K562 (cell line): ENCODE data around the gene CDKL5. TPM values are rescaled to one million over a fixed set of nuclear protein-coding genes. Genes with fewer than 3 reads are reported as not detected.

ENCODE experiments used
- BMI1 ChIP-seq: fragments of 150-350 bp; IDR thresholded peaks from 2 replicates; pipeline ENCODE4 v1.6.1; 2014; ENCODE audit warnings: low read length
- C11orf30 ChIP-seq: fragments of 450-650 bp; IDR thresholded peaks from 2 replicates; pipeline ENCODE4 v1.6.1; 2016; ENCODE audit warnings: low read depth, mild to moderate bottlenecking
- DACH1 ChIP-seq: fragments of 450-650 bp; IDR thresholded peaks from 2 replicates; pipeline ENCODE4 v1.6.1; 2018; ENCODE audit not compliant: partially characterized antibody
- ERF ChIP-seq: fragments of 450-650 bp; formaldehyde crosslinking; IDR thresholded peaks from 2 replicates; pipeline ENCODE4 v1.4.0; 2020; ENCODE audit warnings: mild to moderate bottlenecking, mixed read lengths
- FOXA3 ChIP-seq, 2 experiments: fragments of 450-650 bp in 1 of 2; sonication (generic) in 1 of 2; formaldehyde crosslinking; IDR thresholded peaks in 1 of 2; conservative IDR thresholded peaks in 1 of 2; 2 replicates each; pipeline versions ENCODE4 v1.4.0 to v1.8.0; 2020 to 2022; ENCODE audit warnings: mild to moderate bottlenecking in 2 of 2, missing genetic modification reagents in 1 of 2
- HLTF ChIP-seq: fragments of 450-650 bp; IDR thresholded peaks from 2 replicates; pipeline ENCODE4 v1.6.1; 2016
- HNRNPLL ChIP-seq: fragments of 200-400 bp; formaldehyde crosslinking; IDR thresholded peaks from 2 replicates; pipeline ENCODE4 v1.6.1; 2017; ENCODE audit warnings: low read length, low read depth, mild to moderate bottlenecking; ENCODE audit not compliant: poor library complexity, severe bottlenecking
- MAX ChIP-seq: sonication (generic); formaldehyde crosslinking; IDR thresholded peaks from 2 replicates; pipeline ENCODE4 v1.9.0; 2022; ENCODE audit warnings: mild to moderate bottlenecking, missing genetic modification reagents
- POLR2AphosphoS2 ChIP-seq: IDR thresholded peaks from 2 replicates; pipeline ENCODE4 v1.6.1; 2012; ENCODE audit warnings: low read length, improper control_type of control experiment
- POLR3G ChIP-seq: IDR thresholded peaks from 2 replicates; pipeline ENCODE4 v1.6.1; 2011; ENCODE audit not compliant: insufficient read length, insufficient replicate concordance; ENCODE audit errors: extremely low read depth
- RFX1 ChIP-seq: fragments of 450-650 bp; IDR thresholded peaks from 2 replicates; pipeline ENCODE4 v1.6.1; 2016; ENCODE audit warnings: mild to moderate bottlenecking, moderate library complexity
- SAFB ChIP-seq: fragments of 200-400 bp; formaldehyde crosslinking; IDR thresholded peaks from 2 replicates; pipeline ENCODE4 v1.6.1; 2017; ENCODE audit warnings: low read depth, low read length, borderline replicate concordance
- SP1 ChIP-seq: sonication (generic); formaldehyde crosslinking; IDR thresholded peaks from 2 replicates; pipeline ENCODE4 v1.8.1; 2022; ENCODE audit warnings: mild to moderate bottlenecking, missing genetic modification reagents
- SPI1 ChIP-seq: IDR thresholded peaks from 2 replicates; pipeline ENCODE4 v1.6.1; 2011; ENCODE audit warnings: low read depth, low read length, control low read depth, borderline replicate concordance
- TFAM ChIP-seq: fragments of 250-450 bp; sonication (Bioruptor Pico); conservative IDR thresholded peaks from 2 replicates; pipeline ENCODE4 v1.5.0; 2021; ENCODE audit warnings: mild to moderate bottlenecking, moderate library complexity
- ZMIZ1 ChIP-seq, 2 experiments: fragments of 150-350 bp in 1 of 2; IDR thresholded peaks; 2 replicates each; pipeline ENCODE4 v1.6.1; 2012 to 2016; ENCODE audit warnings: low read depth in 2 of 2, low read length in 2 of 2, mild to moderate bottlenecking in 1 of 2, moderate library complexity in 1 of 2
- ZNF592 ChIP-seq: fragments of 450-650 bp; IDR thresholded peaks from 2 replicates; pipeline ENCODE4 v1.6.1; 2017; ENCODE audit warnings: antibody characterized with exemption, mild to moderate bottlenecking
- polyA plus RNA-seq, 8 experiments: library from polyadenylated mRNA; depleted of rRNA in 4 of 8; stranded (reverse) in 5 of 8; unstranded in 3 of 8; fragments of >200 nt; fragmentation: Nextera tagmentation in 2 of 8; fragmentation: Illumina TruSeq in 1 of 8; extraction: Ambion mirVana in 2 of 8; extraction: Trizol in 1 of 8; gene quantifications; 2 replicates each; pipeline versions ENCODE4 v1.2.1 to v1.2.3, GENCODE V29; 2011 to 2014; ENCODE audit warnings: inconsistent platforms in 1 of 8, missing spikeins in 1 of 8
- total RNA-seq, 7 experiments: library from RNA; depleted of rRNA in 6 of 7; stranded (reverse); fragments of >200 nt in 6 of 7; fragmentation: Illumina TruSeq in 2 of 7; extraction: Trizol in 2 of 7; gene quantifications; 2 replicates each; pipeline versions ENCODE4 v1.2.1 to v1.2.3, GENCODE V29; 2011 to 2021; ENCODE audit warnings: low replicate concordance in 1 of 7
- TF ChIP-seq, protein P1 (sequence below): fragments of 450-650 bp; IDR thresholded peaks from 2 replicates; pipeline ENCODE4 v1.6.1; 2016; ENCODE audit warnings: antibody characterized with exemption

The CDKL5 gene
- total and polyA plus RNA-seq, 9 of the 15 experiments (the other 6 are each of a cell fraction or from before 2014, with no cell fraction given), result under 0.01 to 0.21 (median 0.04) TPM

GRCh38 chrX:18674788-18675735 lies 249.7 kb downstream of the CDKL5 start (continued):
- peak; percentile 79 for TF ChIP-seq ZNF592
- no peak for TF ChIP-seq FOXA3 (CRISPR knock-in tag; conservative IDR thresholded peaks at IDR 0.05 in 1 of 2, IDR thresholded peaks at IDR 0.05 in 1 of 2)
- TF ChIP-seq BMI1, result no peak
- no peak for TF ChIP-seq DACH1
- peak; percentile 67; the same call in 1 of the 2 replicates for TF ChIP-seq SP1 (CRISPR knock-in tag)
- peak; percentile 32 for TF ChIP-seq POLR3G
- TF ChIP-seq POLR2AphosphoS2, result no peak
- no peak for TF ChIP-seq TFAM
- TF ChIP-seq SPI1, result no peak
- no peak for TF ChIP-seq C11orf30
- no peak for TF ChIP-seq RFX1
- TF ChIP-seq HLTF, result no peak
- no peak for TF ChIP-seq HNRNPLL
- TF ChIP-seq, protein P1, sequence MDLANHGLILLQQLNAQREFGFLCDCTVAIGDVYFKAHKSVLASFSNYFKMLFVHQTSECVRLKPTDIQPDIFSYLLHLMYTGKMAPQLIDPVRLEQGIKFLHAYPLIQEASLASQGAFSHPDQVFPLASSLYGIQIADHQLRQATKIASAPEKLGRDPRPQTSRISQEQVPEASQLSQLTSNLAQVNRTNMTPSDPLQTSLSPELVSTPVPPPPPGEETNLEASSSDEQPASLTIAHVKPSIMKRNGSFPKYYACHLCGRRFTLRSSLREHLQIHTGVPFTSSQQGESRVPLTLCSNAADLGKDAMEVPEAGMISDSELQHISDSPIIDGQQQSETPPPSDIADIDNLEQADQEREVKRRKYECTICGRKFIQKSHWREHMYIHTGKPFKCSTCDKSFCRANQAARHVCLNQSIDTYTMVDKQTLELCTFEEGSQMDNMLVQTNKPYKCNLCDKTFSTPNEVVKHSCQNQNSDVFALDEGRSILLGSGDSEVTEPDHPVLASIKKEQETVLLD, result no peak
- TF ChIP-seq MAX, result no peak
- TF ChIP-seq SAFB, result no peak
- no peak for TF ChIP-seq ERF (CRISPR knock-in tag)
- no peak for TF ChIP-seq ZMIZ1 (IDR thresholded peaks at IDR 0.05; ENCODE audit: low read depth in 2 of 2, low read length in 2 of 2)
